GM21360 (cell line): ENCODE data around the gene RHPN2.
"Not testable (repeated sequence)": the region's sequence is repeated elsewhere in the genome, so short reads cannot be mapped to it uniquely, and the experiment has no call there.

Experiments
- ATAC-seq: cut with Tn5 transposase; IDR thresholded peaks from one replicate; pipeline ENCODE4 v1.9.1; 2021; ENCODE audit warnings: mild to moderate bottlenecking, moderate library complexity; ENCODE audit not compliant: unreplicated experiment

Gene RHPN2

GRCh38 chr19:33032218-33032781, 32.4 kb downstream of the RHPN2 start:
- no peak for ATAC-seq

GRCh38 chr19:33029746-33030303, 34.9 kb downstream of the RHPN2 start:
- ATAC-seq: no peak

- ATAC-seq: not testable (repeated sequence)
Observed at GRCh38 chr19:33026602-33027001, 38.1 kb downstream of the RHPN2 start.

- not testable (repeated sequence) for ATAC-seq
Observed at GRCh38 chr19:33025468-33026238, 39.0 kb downstream of the RHPN2 start.

GRCh38 chr19:33024398-33024797, 40.3 kb downstream of the RHPN2 start:
- no peak for ATAC-seq

- no peak for ATAC-seq
Observed at GRCh38 chr19:33022472-33023116, 42.1 kb downstream of the RHPN2 start.

- ATAC-seq: not testable (repeated sequence)
Observed at GRCh38 chr19:33010891-33011290, 53.8 kb downstream of the RHPN2 start.

- ATAC-seq: no peak
Observed at GRCh38 chr19:33008738-33009137, 56.0 kb downstream of the RHPN2 start.

GRCh38 chr19:33005440-33005839, 59.2 kb downstream of the RHPN2 start:
- ATAC-seq: no peak

- ATAC-seq: not testable (repeated sequence)
Observed at GRCh38 chr19:33003424-33004024, 61.2 kb downstream of the RHPN2 start.

GRCh38 chr19:33002126-33002865, 62.4 kb downstream of the RHPN2 start:
- ATAC-seq: not testable (repeated sequence)

GRCh38 chr19:33000910-33001309, 63.8 kb downstream of the RHPN2 start:
- ATAC-seq: no peak

GRCh38 chr19:33000510-33000909, 64.2 kb downstream of the RHPN2 start:
- no peak for ATAC-seq

- no peak for ATAC-seq
Observed at GRCh38 chr19:32998722-32999121, 66.0 kb downstream of the RHPN2 start.

- ATAC-seq: no peak
Observed at GRCh38 chr19:32997716-32998355, 66.9 kb downstream of the RHPN2 start.

- ATAC-seq: not testable (repeated sequence)
Observed at GRCh38 chr19:32997061-32997464, 67.6 kb downstream of the RHPN2 start.

- ATAC-seq: not testable (repeated sequence)
Observed at GRCh38 chr19:32995966-32996365, 68.7 kb downstream of the RHPN2 start.

- ATAC-seq: no peak
Observed at GRCh38 chr19:32988724-32989123, 76.0 kb downstream of the RHPN2 start.

- ATAC-seq: not testable (repeated sequence)
Observed at GRCh38 chr19:32988254-32988653, 76.4 kb downstream of the RHPN2 start.

GRCh38 chr19:32982488-32982887, 82.2 kb downstream of the RHPN2 start:
- not testable (repeated sequence) for ATAC-seq
